GM23248 (cell line): ENCODE data around the gene FSD1L.

ENCODE experiments used
- EZH2 ChIP-seq: fragments of 200-600 bp; sonication (generic); IDR thresholded peaks from 2 replicates; pipeline ENCODE4 v1.6.1; 2018; ENCODE audit warnings: antibody characterized with exemption, mild to moderate bottlenecking; ENCODE audit not compliant: insufficient read depth, poor library complexity, severe bottlenecking
- EZH2phosphoT487 ChIP-seq: fragments of 200-600 bp; sonication (generic); IDR thresholded peaks from 2 replicates; pipeline ENCODE4 v1.6.1; 2018; ENCODE audit warnings: antibody characterized with exemption, moderate library complexity, mild to moderate bottlenecking, low read depth; ENCODE audit not compliant: insufficient read depth

- TF ChIP-seq EZH2, result no peak
- no peak for TF ChIP-seq EZH2phosphoT487
Observed at GRCh38 chr9:105426657-105427056, 21.2 kb upstream of the FSD1L start.
